ENCODE data around the gene CCDC60.

CCDC60 gene

GRCh38 chr12:119334430-119335170 lies at the start of gene CCDC60:
TSS of gene CCDC60 (plus strand) at chr12:119334729. CDS start at chr12:119335177, 448 bp downstream.
- DNase-seq: no peak

GRCh38 chr12:119288576-119288975 lies 46.0 kb upstream of the CCDC60 start:
- DNase-seq: no peak

- DNase-seq: no peak
These were observed 41.5 kb upstream of the CCDC60 start for GRCh38 chr12:119292893-119293630.

DNA sequence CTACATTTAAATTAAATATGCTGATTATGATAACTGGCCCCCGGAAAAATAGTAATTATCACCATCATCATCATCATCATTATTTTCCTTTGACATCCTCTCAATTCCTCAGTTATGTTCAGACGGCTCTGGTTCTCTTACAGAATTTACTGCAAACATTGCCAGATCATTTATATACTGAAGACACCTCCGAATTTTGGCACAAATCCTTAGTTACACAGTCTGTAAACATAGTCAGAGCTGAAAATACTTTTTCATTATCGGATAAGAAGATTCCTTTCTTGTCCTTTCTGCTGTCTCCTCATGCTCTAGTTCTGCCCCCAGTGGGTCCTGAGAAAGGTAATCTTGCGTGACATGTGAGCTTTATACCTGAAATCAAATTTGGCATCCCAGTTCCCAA lies 40.3 kb upstream of the CCDC60 start:
- no peak for DNase-seq

- no peak for DNase-seq
These were observed 38.0 kb upstream of the CCDC60 start for GRCh38 chr12:119296535-119296934.

DNA sequence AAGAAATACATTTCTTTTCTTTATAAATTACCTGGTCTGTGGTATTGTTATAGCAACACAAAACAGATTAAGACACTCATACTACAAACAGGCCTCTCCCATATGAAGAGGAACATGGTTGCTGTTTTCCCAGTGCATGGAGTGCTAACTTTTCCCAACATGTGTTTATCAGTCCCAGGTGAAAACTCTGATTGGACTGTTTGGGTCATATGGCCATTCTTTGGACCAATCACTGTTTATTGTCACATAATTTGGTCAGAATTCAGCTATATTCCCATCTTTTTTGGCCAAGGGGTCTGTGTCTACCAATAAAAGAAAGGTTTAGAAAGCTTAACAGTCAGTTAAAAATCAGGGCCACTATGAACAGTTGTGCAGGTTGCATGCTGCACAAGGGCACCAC lies 35.4 kb upstream of the CCDC60 start:
- DNase-seq: no peak

DNA sequence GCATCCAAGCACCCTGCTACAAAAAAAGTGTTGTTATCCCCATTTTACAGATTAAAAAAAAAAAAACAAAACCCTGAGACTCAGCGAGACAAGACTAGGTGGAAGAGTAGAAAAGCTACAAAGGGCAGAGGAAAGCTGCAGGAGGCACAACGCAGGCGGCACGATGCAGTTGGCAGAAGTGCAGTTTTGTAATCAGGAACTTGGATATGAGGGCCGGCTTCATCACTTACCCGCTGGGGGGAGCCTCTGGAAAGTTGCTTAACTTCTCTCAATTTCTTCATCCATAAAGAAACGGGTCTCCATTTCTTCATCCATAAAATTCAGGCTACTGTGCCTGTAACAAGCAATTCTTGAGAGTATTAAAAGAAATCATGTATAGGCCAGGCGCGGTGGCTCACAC lies 33.1 kb upstream of the CCDC60 start:
- DNase-seq: no peak

GRCh38 chr12:119302451-119303080 lies 32.0 kb upstream of the CCDC60 start:
- DNase-seq: no peak

DNA sequence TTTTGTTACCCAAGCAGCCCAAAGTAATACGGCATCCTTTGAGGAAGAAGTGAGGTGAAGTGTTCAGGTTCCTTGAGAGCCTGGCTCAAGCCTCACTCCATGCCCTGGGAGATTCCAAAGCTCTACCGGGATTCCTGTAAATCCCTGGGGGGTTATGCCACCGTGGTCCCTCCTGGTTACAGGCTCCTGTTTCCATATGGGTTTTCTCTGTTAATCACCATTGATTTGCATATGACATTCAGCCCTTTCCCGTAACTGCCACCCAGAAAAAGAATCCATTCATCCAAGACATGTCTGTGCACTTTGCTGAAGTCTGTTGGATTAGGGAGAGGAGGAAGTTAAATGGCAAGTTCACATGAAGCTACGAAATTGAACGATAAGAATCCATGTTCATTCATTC lies 27.9 kb upstream of the CCDC60 start:
- no peak for DNase-seq

GRCh38 chr12:119307747-119308146 lies 26.8 kb upstream of the CCDC60 start:
- DNase-seq: no peak

GRCh38 chr12:119308708-119309456 lies 25.6 kb upstream of the CCDC60 start:
- no peak for DNase-seq

GRCh38 chr12:119311878-119312277 lies 22.7 kb upstream of the CCDC60 start:
- no peak for DNase-seq

DNA sequence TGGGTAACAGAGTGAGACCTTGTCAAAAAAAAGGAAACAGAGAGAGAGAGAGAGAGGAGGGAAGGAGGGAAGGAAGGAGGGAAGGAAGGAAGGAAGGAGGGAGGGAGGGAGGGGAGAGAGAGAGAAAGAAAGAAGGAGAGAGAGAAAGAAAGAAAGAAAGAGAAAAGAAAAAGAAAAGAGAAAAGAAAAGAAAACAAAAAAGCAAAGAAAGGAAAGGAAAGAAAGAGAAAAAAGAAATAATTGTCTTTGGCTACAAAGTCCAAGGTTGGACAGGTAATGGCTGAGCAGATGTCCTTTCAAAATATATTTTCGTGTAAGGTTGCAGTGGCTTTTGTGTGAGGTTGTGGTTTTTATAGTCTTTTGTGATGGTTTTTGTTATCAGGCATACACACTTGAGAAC lies 21.6 kb upstream of the CCDC60 start:
- DNase-seq: no peak

DNA sequence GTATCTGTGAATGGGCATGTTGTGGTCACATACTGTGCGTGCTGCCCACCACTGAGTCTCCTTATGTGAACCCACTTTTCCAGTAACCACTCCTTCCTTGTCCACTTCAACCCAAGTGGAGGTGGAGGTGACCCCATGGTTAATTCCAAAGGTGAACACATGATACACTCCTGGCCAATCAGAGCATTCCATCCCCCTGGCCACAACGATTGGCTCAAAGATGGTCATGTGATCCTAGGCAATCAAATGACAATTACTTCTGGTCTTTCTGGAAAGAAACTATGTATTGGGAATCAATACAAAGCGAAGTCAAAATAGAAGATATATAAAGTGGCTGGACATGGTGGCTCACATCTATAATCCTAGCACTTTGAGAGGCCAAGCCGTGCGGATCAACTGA lies 20.2 kb upstream of the CCDC60 start:
- no peak for DNase-seq

DNA sequence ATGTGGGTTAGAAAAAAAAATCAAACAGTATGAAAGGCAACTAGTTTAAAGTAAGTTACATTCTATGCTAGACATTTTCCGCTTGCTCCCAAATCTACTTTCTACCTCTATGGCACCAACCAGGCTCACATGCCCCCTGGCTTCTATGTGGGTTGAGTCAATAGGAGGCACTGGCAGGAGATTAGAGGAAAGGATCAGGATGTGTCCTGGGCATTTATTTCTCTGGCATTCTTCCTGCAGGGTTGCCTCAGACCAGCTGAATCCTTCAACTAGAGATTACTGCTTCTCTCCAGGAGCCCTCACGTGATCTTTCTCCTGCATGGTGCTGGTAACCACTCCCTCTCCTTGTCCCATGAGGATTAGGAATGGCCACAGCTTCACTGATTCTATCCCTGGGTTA lies 14.9 kb upstream of the CCDC60 start:
- DNase-seq: no peak

DNA sequence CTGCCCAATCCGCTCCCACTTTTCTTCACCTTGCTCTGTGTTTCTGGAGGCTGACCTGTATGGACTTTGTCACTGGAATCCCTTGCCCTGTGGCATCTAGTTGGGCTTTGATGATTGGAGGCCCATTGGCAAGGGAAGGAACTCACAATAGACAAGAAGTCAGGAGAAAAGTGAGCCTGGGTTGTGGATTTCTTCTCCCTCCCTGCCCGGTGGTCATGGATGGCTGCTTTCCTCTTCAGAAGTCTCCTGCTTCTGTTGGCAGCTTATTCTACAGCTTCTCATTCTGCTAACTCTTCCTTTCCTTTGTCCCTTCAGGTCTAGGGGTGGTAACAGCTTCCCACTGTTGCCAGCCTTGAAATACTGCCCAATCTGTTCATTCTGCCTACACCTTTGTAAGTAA lies 13.9 kb upstream of the CCDC60 start:
- DNase-seq: no peak

DNA sequence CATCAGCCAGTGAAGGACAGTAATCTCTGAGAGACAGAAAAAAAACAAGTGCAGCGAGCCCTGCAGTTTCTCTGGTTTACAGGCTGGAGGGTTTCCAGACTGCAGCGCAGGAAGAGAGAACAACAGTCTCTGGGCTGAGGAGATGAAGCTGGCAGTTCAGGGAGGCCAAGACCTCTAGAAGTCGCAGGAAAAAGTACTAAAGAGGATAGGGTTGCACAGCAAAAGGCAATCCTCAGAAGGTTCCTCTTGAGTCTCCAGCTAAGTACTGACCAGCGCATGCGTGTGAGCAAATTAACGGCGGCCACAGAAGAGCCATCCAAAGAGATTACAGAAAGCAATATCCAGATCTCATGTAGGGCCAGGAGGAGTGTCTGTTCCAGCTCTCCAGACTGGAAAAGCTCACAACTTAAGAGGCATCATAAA lies 12.2 kb upstream of the CCDC60 start:
- no peak for DNase-seq

GRCh38 chr12:119325813-119326212 lies 8.7 kb upstream of the CCDC60 start:
- no peak for DNase-seq

DNA sequence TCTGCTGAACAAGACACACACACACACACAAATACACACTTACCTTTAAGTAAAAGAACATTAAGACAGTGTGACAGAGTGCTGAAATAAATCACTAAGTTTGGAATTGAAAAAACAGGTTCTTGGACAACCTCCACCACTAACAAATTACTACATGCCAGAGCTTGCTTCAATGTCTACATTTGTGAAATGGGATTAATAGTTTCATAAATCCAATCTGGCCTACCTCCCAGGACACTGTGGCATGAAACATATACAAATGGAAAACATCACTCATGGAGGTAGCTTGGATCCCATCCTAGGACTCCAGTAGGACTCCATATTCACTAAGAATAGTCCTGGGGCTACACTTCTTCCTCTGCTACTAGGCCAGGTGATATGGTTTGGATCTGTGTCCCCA lies 8.2 kb upstream of the CCDC60 start:
- no peak for DNase-seq

GRCh38 chr12:119327471-119327870 lies 7.1 kb upstream of the CCDC60 start:
- DNase-seq: no peak

- DNase-seq: no peak
These were observed 6.4 kb upstream of the CCDC60 start for GRCh38 chr12:119328111-119328510.

DNA sequence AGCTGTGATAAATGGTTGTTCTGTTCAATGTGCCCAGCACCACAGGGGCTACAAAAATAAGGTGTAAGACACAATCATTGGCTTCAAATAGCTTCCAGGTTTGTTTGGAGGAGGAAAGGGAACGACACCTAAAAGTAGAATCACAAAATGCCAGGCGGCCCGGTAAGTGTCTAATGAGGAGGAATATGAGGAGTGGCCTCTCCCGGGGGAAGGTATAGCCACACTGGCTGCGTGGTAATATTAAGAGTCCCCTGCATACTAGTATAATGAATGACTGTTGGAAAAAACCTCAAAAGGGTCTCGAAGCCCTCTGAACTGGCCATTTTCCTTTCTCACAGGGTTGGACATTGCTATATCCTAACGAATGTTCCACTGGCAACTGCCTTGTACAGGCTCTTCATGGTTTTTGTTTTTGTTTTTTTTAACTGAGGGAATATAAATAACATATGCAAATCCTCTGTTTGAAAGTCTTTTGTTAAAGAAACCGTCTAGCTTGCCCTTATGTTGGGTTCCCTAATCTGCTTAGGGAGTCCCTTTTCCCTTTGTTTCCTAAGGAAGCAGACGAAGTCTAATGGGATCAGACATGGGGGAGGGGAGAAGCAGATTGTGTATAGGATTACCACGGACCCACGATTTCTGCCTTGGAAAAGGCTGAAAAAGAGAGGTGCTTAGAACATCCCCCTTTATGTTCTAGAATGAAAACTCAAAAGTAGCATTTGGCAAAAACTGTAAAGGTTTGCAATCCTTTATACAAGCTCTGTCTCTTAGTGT lies 4.2 kb downstream of the CCDC60 start:
- no peak for DNase-seq

- no peak for DNase-seq
These were observed 6.0 kb downstream of the CCDC60 start for GRCh38 chr12:119340578-119340977.
